T follicular helper cell (primary cell): ENCODE measurements around the gene MYH16.
"Not testable (repeated sequence)": the region's sequence is repeated elsewhere in the genome, so short reads cannot be mapped to it uniquely, and the experiment has no call there.

ENCODE experiments used
- DNase-seq: peaks from one replicate; pipeline ENCODE4 v3.0.0-alpha.2; 2020; ENCODE audit warnings: low read depth

The MYH16 gene

GRCh38 chr7:99355098-99355497 is 82.5 kb downstream of the MYH16 start:
- no peak for DNase-seq

DNA sequence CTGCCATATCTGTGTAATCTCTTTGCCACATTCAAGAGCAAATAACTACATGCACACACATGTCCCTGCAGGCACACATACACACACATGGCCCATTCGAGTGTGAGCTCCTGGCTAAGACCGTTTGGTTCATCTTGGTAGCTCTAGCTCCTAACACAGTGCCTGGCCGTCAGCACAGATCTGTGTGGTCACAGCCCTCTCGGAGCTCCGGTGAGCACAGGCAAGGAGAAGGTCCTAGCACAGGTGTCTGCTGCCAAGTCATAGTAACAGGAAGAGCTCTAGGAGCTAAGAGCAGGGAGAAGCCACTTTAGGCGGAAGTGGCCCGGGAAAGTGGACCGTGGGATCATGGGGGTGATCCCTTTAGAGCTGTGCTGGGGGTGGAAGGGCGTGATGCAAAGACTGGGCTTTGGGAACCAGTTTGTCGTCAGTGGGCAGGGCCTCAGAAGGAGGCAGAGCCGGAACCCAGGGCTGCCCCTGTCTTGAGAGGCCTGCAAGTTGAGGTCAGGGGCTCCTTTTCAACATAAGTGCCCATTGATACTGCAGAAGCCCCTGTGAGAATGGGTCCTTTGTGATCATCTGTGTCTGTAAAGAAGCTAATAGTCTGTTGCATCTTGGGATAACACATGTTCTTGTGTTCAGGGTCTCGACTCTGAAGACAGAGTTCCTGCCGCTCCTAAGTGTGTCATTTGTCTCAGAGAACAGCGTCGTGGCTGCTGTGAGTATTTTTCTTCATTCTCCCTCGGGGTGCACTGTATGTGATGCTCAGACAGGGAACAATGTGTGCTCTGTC is 85.3 kb downstream of the MYH16 start:
- no peak for DNase-seq

GRCh38 chr7:99358521-99358920 is 85.9 kb downstream of the MYH16 start:
- DNase-seq = not testable (repeated sequence)

- DNase-seq = no peak
These were observed 87.0 kb downstream of the MYH16 start for GRCh38 chr7:99359465-99360154.
